Body of pancreas (tissue), 4 donors: ENCODE measurements around the gene HUS1B.

Source experiments
- CTCF ChIP-seq, 7 experiments: fragments of 450-650 bp in 4 of 7; fragments of 200-600 bp in 3 of 7; sonication (generic) in 3 of 7; IDR thresholded peaks; one replicate each; pipeline ENCODE4 v1.5.1; 2016 to 2019; ENCODE audit warnings: antibody characterized with exemption in 7 of 7
- POLR2A ChIP-seq, 3 donors: fragments of 450-650 bp; IDR thresholded peaks; one replicate each; pipeline ENCODE4 v1.6.1; 2016; ENCODE audit warnings: antibody characterized with exemption in 3 of 3, mild to moderate bottlenecking in 2 of 3

GRCh38 chr6:704046-704445, 47.1 kb upstream of the HUS1B start:
- TF ChIP-seq CTCF (IDR thresholded peaks at IDR 0.05) (no peak), POLR2A (IDR thresholded peaks at IDR 0.05) (no peak)
